Right renal pelvis (tissue), 4 donors: ENCODE measurements around the gene ZC3HAV1. TPM values are rescaled to one million over a fixed set of nuclear protein-coding genes. Genes with fewer than 3 reads are reported as not detected.
A peak's percentile ranks its signal among the peaks of the same experiment; 100 is the strongest.
"Not testable (repeated sequence)": the region's sequence is repeated elsewhere in the genome, so short reads cannot be mapped to it uniquely, and the experiment has no call there.

Source experiments
- DNase-seq, 4 donors: peaks; one replicate each; pipeline ENCODE4 v3.0.0-alpha.2; 2013; ENCODE audit warnings: low read depth in 4 of 4, low spot score in 3 of 4, missing footprints in 1 of 4
- polyA plus RNA-seq, 4 donors: library from polyadenylated mRNA; unstranded; fragments of 120-200 nt; gene quantifications; one replicate each; pipeline ENCODE4 v1.2.1, GENCODE V29; 2013; ENCODE audit not compliant: insufficient read length in 4 of 4

Gene ZC3HAV1
- 10 to 100 TPM; 17.4 to 23.8 (median 19.8) TPM for polyA plus RNA-seq

GRCh38 chr7:139109188-139109982 is at the start of gene ZC3HAV1:
ZC3HAV1 (minus strand) TSS chr7:139109720; CDS start chr7:139109331, 389 bp downstream.
- no peak for DNase-seq

GRCh38 chr7:139153832-139154231 is 44.3 kb upstream of the ZC3HAV1 start:
- DNase-seq: no peak

GRCh38 chr7:139152149-139152548 is 42.6 kb upstream of the ZC3HAV1 start:
- no peak for DNase-seq

- DNase-seq: no peak
Observed at GRCh38 chr7:139139150-139139549, 29.6 kb upstream of the ZC3HAV1 start.

GRCh38 chr7:139133335-139134139 is 24.0 kb upstream of the ZC3HAV1 start:
- DNase-seq: peak; percentile 81 to 88 (median 83)

GRCh38 chr7:139132887-139133286 is 23.4 kb upstream of the ZC3HAV1 start:
- no peak for DNase-seq

GRCh38 chr7:139131601-139132041 is 22.1 kb upstream of the ZC3HAV1 start:
- DNase-seq: no peak

- not testable (repeated sequence) for DNase-seq
Observed at GRCh38 chr7:139129814-139130213, 20.3 kb upstream of the ZC3HAV1 start.

- no peak for DNase-seq
Observed at GRCh38 chr7:139127648-139128047, 18.1 kb upstream of the ZC3HAV1 start.

- DNase-seq: no peak
Observed at GRCh38 chr7:139125657-139126056, 16.1 kb upstream of the ZC3HAV1 start.

GRCh38 chr7:139124995-139125394 is 15.5 kb upstream of the ZC3HAV1 start:
- not testable (repeated sequence) for DNase-seq

GRCh38 chr7:139124084-139124914 is 14.8 kb upstream of the ZC3HAV1 start:
- no peak for DNase-seq

GRCh38 chr7:139119486-139119849 is 9.9 kb upstream of the ZC3HAV1 start:
- DNase-seq: no peak

- DNase-seq: no peak
Observed at GRCh38 chr7:139118805-139119485, 9.4 kb upstream of the ZC3HAV1 start.

GRCh38 chr7:139118234-139118804 is 8.8 kb upstream of the ZC3HAV1 start:
- no peak for DNase-seq

- DNase-seq: no peak
Observed at GRCh38 chr7:139117599-139118233, 8.2 kb upstream of the ZC3HAV1 start.

- no peak for DNase-seq
Observed at GRCh38 chr7:139116999-139117398, 7.5 kb upstream of the ZC3HAV1 start.

GRCh38 chr7:139115104-139115503 is 5.6 kb upstream of the ZC3HAV1 start:
- no peak for DNase-seq

GRCh38 chr7:139114585-139114984 is 5.1 kb upstream of the ZC3HAV1 start:
- DNase-seq: no peak
